K562 (cell line): ENCODE measurements around the gene CHERP. TPM values are rescaled to one million over a fixed set of nuclear protein-coding genes. Genes with fewer than 3 reads are reported as not detected.

Source experiments
- ATAC-seq: fragments of 200-7000 bp; cut with Tn5 transposase; 3 replicates; pipeline ENCODE4 v1.9.1; 2020; ENCODE audit warnings: moderate library complexity
- BruUV-seq: library from RNA; stranded (reverse); fragments of 400-500 nt; replicated peaks from 2 replicates; lab custom pipeline; 2021; lab: Mats Ljungman, UMichigan
- CTCF ChIA-PET: fragments of 300-600 bp; formaldehyde crosslinking; extraction: SDS; loops from one replicate; lab custom pipeline; 2021; ENCODE audit warnings: low intra/inter-chr PET ratio; lab: Yijun Ruan, JAX
- POLR2A ChIA-PET: fragments of 300-600, 350-650 bp; sonication (Branson Sonifier 250); formaldehyde crosslinking; extraction: SDS; loops from one replicate; lab custom pipeline; 2021; ENCODE audit warnings: antibody characterized with exemption, inconsistent platforms; lab: Yijun Ruan, JAX
- DNase-seq, 4 experiments: peaks; one replicate each; pipeline versions ENCODE4 v3.0.0 to v3.0.0-alpha.2; 2011 to 2018; ENCODE audit warnings: low spot score in 3 of 4, mixed read lengths in 3 of 4; ENCODE audit errors: extremely low read depth in 1 of 4
- FAIRE-seq: peaks from 2 replicates; lab custom pipeline; 2011; peaks lifted over from hg19 to GRCh38; lab: Jason Lieb, UNC
- H2AFZ ChIP-seq: 2 replicates; pipeline ENCODE4 v1.6.0; 2011; ENCODE audit warnings: low read depth, low read length, control low read depth, inconsistent platforms
- H3K27ac ChIP-seq: fragments of 200-600 bp; 3 replicates; pipeline ENCODE4 v1.8.0; 2011; ENCODE audit warnings: low read depth, mild to moderate bottlenecking, control low read depth, inconsistent platforms, low read length, moderate library complexity, mixed read lengths; ENCODE audit errors: extremely low read depth
- H3K27me3 ChIP-seq, 2 experiments: fragments of 300-600 bp in 1 of 2; 2 replicates in 1 of 2; 3 replicates in 1 of 2; pipeline versions ENCODE4 v1.6.0 to v1.8.0; 2011; ENCODE audit warnings: inconsistent platforms in 2 of 2, low read length in 2 of 2, mild to moderate bottlenecking in 1 of 2, mixed read lengths in 1 of 2, moderate library complexity in 1 of 2; ENCODE audit not compliant: control insufficient read depth in 2 of 2, insufficient read depth in 2 of 2
- H3K36me3 ChIP-seq: fragments of 300-600 bp; 3 replicates; pipeline ENCODE4 v1.8.0; 2011; ENCODE audit warnings: mild to moderate bottlenecking, low read length, inconsistent platforms; ENCODE audit not compliant: control insufficient read depth, insufficient read depth
- H3K4me1 ChIP-seq, 2 experiments: fragments of 200-600 bp in 1 of 2; replicated peaks in 1 of 2; 2 replicates in 1 of 2; 3 replicates in 1 of 2; pipeline versions ENCODE4 v1.5.1 to v1.8.0; 2011; ENCODE audit warnings: inconsistent platforms in 2 of 2, low read length in 2 of 2, mild to moderate bottlenecking in 1 of 2, mixed read lengths in 1 of 2, moderate library complexity in 1 of 2; ENCODE audit not compliant: control insufficient read depth in 2 of 2, insufficient read depth in 2 of 2
- H3K4me2 ChIP-seq: 2 replicates; pipeline ENCODE4 v1.6.1; 2011; ENCODE audit warnings: low read length, control low read depth, inconsistent platforms, mixed read lengths; ENCODE audit not compliant: insufficient read depth
- H3K4me3 ChIP-seq: fragments of 200-600 bp; sonication (generic), shearing (Covaris generic); 2 replicates; pipeline ENCODE4 v1.5.1; 2016; ENCODE audit warnings: control low read depth, inconsistent platforms
- H3K79me2 ChIP-seq: fragments of 200-600 bp; 3 replicates; pipeline ENCODE4 v1.8.0; 2011; ENCODE audit warnings: low read length, inconsistent platforms; ENCODE audit not compliant: control insufficient read depth, insufficient read depth
- H3K9ac ChIP-seq, 2 experiments: 2 replicates each; pipeline versions ENCODE4 v1.6.0 to v1.6.1; 2011; ENCODE audit warnings: low read depth in 2 of 2, low read length in 2 of 2, control low read depth in 1 of 2, inconsistent platforms in 1 of 2, mild to moderate bottlenecking in 1 of 2, mixed read lengths in 1 of 2; ENCODE audit not compliant: insufficient read depth in 1 of 2
- H3K9me1 ChIP-seq: one replicate; pipeline ENCODE4 v1.6.0; 2011; ENCODE audit warnings: inconsistent platforms, mild to moderate bottlenecking, low read length, moderate library complexity; ENCODE audit not compliant: control insufficient read depth, insufficient read depth
- H3K9me3 ChIP-seq: replicated peaks from 2 replicates; pipeline ENCODE4 v1.5.1; 2011; ENCODE audit warnings: low read depth, low read length, inconsistent platforms; ENCODE audit not compliant: control insufficient read depth, insufficient read depth
- H4K20me1 ChIP-seq: replicated peaks from 2 replicates; pipeline ENCODE4 v1.6.1; 2011; ENCODE audit warnings: low read length, inconsistent platforms, mixed read lengths; ENCODE audit not compliant: control insufficient read depth, insufficient read depth
- DPF2 ChIP-seq: fragments of 450-650 bp; IDR thresholded peaks from 2 replicates; pipeline ENCODE4 v1.6.1; 2016
- ESRRA ChIP-seq: fragments of 450-650 bp; IDR thresholded peaks from 2 replicates; pipeline ENCODE4 v1.6.1; 2014; ENCODE audit warnings: low read depth, mild to moderate bottlenecking, moderate library complexity, borderline replicate concordance
- GATA2 ChIP-seq: sonication (generic); formaldehyde crosslinking; IDR thresholded peaks from 2 replicates; pipeline ENCODE4 v1.4.0; 2020; ENCODE audit warnings: mild to moderate bottlenecking, missing genetic modification reagents
- HIVEP1 ChIP-seq: fragments of 250-450 bp; sonication (Bioruptor Pico); IDR thresholded peaks from 2 replicates; pipeline ENCODE4 v1.4.0; 2020; ENCODE audit warnings: mild to moderate bottlenecking
- MAFF ChIP-seq: IDR thresholded peaks from 2 replicates; pipeline ENCODE4 v1.6.1; 2012; ENCODE audit warnings: low read length, improper control_type of control experiment
- MEIS2 ChIP-seq: fragments of 450-650 bp; IDR thresholded peaks from 2 replicates; pipeline ENCODE4 v1.6.1; 2014; ENCODE audit warnings: mild to moderate bottlenecking; ENCODE audit not compliant: partially characterized antibody
- NR3C1 ChIP-seq: sonication (generic); formaldehyde crosslinking; IDR thresholded peaks from 2 replicates; pipeline ENCODE4 v1.8.1; 2022; ENCODE audit warnings: missing genetic modification reagents
- POLR2H ChIP-seq: IDR thresholded peaks from 2 replicates; pipeline ENCODE4 v1.6.1; 2016; ENCODE audit warnings: missing genetic modification characterization, low read depth, mild to moderate bottlenecking, control low read depth, missing compliant biosample characterization, moderate library complexity
- ZBTB7A ChIP-seq: IDR thresholded peaks from 2 replicates; pipeline ENCODE4 v1.6.1; 2011; ENCODE audit warnings: low read depth, mild to moderate bottlenecking, low read length, moderate library complexity, borderline replicate concordance; ENCODE audit not compliant: control insufficient read depth
- ZNF316 ChIP-seq: fragments of 450-650 bp; IDR thresholded peaks from 2 replicates; pipeline ENCODE4 v1.6.1; 2016
- ZNF408 ChIP-seq: fragments of 250-450 bp; sonication (Bioruptor Pico); IDR thresholded peaks from 2 replicates; pipeline ENCODE4 v1.4.0; 2020; ENCODE audit warnings: low read depth, mild to moderate bottlenecking, moderate library complexity
- ZNF695 ChIP-seq: fragments of 450-650 bp; formaldehyde crosslinking; IDR thresholded peaks from 2 replicates; pipeline ENCODE4 v1.4.0; 2020; ENCODE audit warnings: mild to moderate bottlenecking, moderate library complexity
- WGBS: fragments of 100-300 bp; shearing (Covaris generic); methylation state at CpG from one replicate; pipeline ENCODE4 v1.1.6; 2016; ENCODE audit warnings: low coverage, mixed read lengths; ENCODE audit not compliant: insufficient coverage; ENCODE audit errors: missing lambda C conversion rate; 5-methylcytosine and 5-hydroxymethylcytosine counted together
- in situ Hi-C: fragments of 300-500 bp; cut with MboI; formaldehyde crosslinking; loops from 4 replicates; pipeline ENCODE4 v1.15.0; 2018; ENCODE audit warnings: inconsistent platforms, mixed read lengths
- intact Hi-C: fragments of 100-400 bp; cut with micrococcal nuclease; formaldehyde crosslinking; loops from 2 replicates; pipeline ENCODE4 v1.14.2; 2022
- polyA plus RNA-seq, 8 experiments: library from polyadenylated mRNA; depleted of rRNA in 4 of 8; stranded (reverse) in 5 of 8; unstranded in 3 of 8; fragments of >200 nt; fragmentation: Nextera tagmentation in 2 of 8; fragmentation: Illumina TruSeq in 1 of 8; extraction: Ambion mirVana in 2 of 8; extraction: Trizol in 1 of 8; gene quantifications; 2 replicates each; pipeline versions ENCODE4 v1.2.1 to v1.2.3, GENCODE V29; 2011 to 2014; ENCODE audit warnings: inconsistent platforms in 1 of 8, missing spikeins in 1 of 8
- total RNA-seq, 7 experiments: library from RNA; depleted of rRNA in 6 of 7; stranded (reverse); fragments of >200 nt in 6 of 7; fragmentation: Illumina TruSeq in 2 of 7; extraction: Trizol in 2 of 7; gene quantifications; 2 replicates each; pipeline versions ENCODE4 v1.2.1 to v1.2.3, GENCODE V29; 2011 to 2021; ENCODE audit warnings: low replicate concordance in 1 of 7
- TF ChIP-seq, protein P1 (sequence below), 2 experiments: IDR thresholded peaks in 1 of 2; conservative IDR thresholded peaks in 1 of 2; 2 replicates each; pipeline ENCODE4 v1.6.1; 2016; ENCODE audit warnings: low read depth in 2 of 2, mild to moderate bottlenecking in 1 of 2, missing compliant biosample characterization in 1 of 2, missing genetic modification characterization in 1 of 2, moderate library complexity in 1 of 2
- TF ChIP-seq, protein P2 (sequence below), 2 experiments: fragments of 450-650 bp; conservative IDR thresholded peaks; 2 replicates each; pipeline ENCODE4 v1.6.1; 2017; ENCODE audit warnings: mild to moderate bottlenecking in 2 of 2, moderate library complexity in 2 of 2
- TF ChIP-seq, protein P3 (sequence below): sonication (generic); formaldehyde crosslinking; IDR thresholded peaks from 2 replicates; pipeline ENCODE4 v1.9.0; 2022; ENCODE audit warnings: mild to moderate bottlenecking, missing genetic modification reagents

CHERP gene
- total and polyA plus RNA-seq, 9 of the 15 experiments (the other 6 are each of a cell fraction or from before 2014, with no cell fraction given): 0.60 to 85.1 (median 7.8) TPM

DNA sequence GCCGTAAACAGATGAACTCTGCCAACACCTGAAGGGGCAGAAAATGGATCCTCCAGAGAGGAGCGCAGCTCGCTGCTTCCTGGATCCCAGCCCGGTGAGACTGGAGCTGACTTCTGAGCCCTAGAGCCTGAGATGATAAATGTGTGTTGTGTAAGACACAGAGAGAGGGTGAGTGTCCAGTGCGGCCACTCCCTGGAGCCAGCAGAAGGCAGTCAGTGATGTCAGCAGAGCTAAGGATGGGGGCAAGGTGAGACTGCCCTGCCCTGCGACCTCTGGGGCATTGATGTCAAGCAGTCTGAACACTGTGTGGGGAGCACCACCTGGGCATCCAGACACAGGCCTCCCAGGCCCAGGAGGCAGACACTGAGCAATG is 39.7 kb upstream of the CHERP start (continued):
- TF ChIP-seq ZNF695 (CRISPR knock-in tag): no peak
- TF ChIP-seq MEIS2: peak; percentile 54
- no peak for TF ChIP-seq HIVEP1 (CRISPR knock-in tag)
- no peak for TF ChIP-seq POLR2H (tag)
- TF ChIP-seq, protein P1, sequence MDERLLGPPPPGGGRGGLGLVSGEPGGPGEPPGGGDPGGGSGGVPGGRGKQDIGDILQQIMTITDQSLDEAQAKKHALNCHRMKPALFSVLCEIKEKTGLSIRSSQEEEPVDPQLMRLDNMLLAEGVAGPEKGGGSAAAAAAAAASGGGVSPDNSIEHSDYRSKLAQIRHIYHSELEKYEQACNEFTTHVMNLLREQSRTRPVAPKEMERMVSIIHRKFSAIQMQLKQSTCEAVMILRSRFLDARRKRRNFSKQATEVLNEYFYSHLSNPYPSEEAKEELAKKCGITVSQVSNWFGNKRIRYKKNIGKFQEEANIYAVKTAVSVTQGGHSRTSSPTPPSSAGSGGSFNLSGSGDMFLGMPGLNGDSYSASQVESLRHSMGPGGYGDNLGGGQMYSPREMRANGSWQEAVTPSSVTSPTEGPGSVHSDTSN (CRISPR knock-in tag; IDR thresholded peaks at IDR 0.05; ENCODE audit: low read depth): no peak
- TF ChIP-seq, protein P1 (tag; conservative IDR thresholded peaks at IDR 0.05; ENCODE audit: low read depth): peak; percentile 72

DNA sequence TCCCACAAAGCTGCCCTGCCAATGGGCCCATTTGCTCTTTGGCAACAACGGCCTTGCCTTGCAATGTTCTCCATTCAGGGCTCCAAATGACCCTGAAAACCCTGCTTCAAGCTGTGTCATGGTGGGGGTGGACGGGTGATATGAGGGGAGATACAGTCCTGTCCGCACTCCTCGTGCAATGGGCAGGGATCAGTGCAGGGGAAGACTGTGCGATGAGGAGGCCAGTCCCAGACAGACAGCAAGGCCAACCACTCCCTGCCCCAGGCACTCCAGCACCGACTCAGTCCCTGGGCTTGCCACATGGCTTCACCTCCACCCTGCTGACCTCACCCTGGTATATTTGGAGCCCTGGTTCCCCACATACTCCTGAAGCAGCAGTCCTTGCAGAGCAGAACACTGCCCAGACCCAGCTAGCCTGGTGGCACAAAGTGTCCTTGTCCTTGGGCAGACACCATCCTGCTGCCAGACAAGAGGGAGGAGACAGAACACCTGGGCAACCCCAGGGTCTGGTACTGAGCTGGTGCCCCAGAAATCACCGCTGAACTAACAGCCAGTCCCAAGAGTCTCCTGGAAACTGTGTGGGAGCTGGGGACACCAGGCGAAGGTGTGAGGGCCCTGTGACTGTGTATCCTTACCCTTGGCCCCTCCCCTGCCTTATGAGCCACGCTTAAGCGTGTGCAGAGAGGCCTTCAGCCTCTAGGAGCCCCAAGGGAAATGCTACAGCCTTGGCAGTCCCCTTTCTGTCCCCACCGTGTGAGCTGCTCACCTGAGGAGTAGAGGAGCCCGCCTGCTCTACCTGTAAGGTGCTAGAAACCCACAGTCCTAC is 39.1 kb upstream of the CHERP start:
- intact Hi-C loops (no loop called here), in situ Hi-C loops (no loop called here)
- 14% methylated on average over 12 of the region's 12 CpGs for WGBS
- peaks cover 9% of the 10 kb centered on the region; the same call in 1 of the 2 replicates for H4K20me1 ChIP-seq
- peaks cover 4% of the 10 kb centered on the region for H3K9me1 ChIP-seq
- H3K79me2 ChIP-seq: peaks cover 92% of the 10 kb centered on the region
- H3K36me3 ChIP-seq: peaks cover 58% of the 10 kb centered on the region; the same call in 2 of the 3 replicates
- H3K27me3 ChIP-seq: no peaks in the 10 kb centered on the region; a peak in 1 of 5 replicates
- no peak overlapping the region for H2AFZ ChIP-seq
- H3K4me3 ChIP-seq: no peak overlapping the region
- ChIA-PET CTCF (no interaction called here), POLR2A (interaction anchor here (1.1 to 2.2 kb wide), 5 partner anchors 8 to 34 kb away, joined by 3 to 11 read pairs (median 4); partner anchors contain the start of gene SLC35E1)
- ATAC-seq: peak; percentile 73
- peak in 2 of 4 experiments; percentile 71 to 75 for DNase-seq
- no TSS peak for BruUV-seq
- H3K4me1 ChIP-seq: peaks cover 48 to 61% of the 10 kb centered on the region in 2 experiments; a peak in 4 of 5 replicates
- FAIRE-seq: peak; percentile 86
- H3K9me3 ChIP-seq: no peaks in the 10 kb centered on the region
- H3K9ac ChIP-seq: peak overlapping the region; percentile 58 to 86
- H3K4me2 ChIP-seq: peak overlapping the region; percentile 64
- peak overlapping the region; percentile 71 for H3K27ac ChIP-seq
- peak; percentile 69; the same call in 1 of the 2 replicates for TF ChIP-seq MAFF
- TF ChIP-seq NR3C1 (CRISPR knock-in tag): no peak
- peak; percentile 42; the same call in 1 of the 2 replicates for TF ChIP-seq ESRRA
- peak; percentile 65; the same call in 1 of the 2 replicates for TF ChIP-seq GATA2 (CRISPR knock-in tag)
- TF ChIP-seq, protein P2, sequence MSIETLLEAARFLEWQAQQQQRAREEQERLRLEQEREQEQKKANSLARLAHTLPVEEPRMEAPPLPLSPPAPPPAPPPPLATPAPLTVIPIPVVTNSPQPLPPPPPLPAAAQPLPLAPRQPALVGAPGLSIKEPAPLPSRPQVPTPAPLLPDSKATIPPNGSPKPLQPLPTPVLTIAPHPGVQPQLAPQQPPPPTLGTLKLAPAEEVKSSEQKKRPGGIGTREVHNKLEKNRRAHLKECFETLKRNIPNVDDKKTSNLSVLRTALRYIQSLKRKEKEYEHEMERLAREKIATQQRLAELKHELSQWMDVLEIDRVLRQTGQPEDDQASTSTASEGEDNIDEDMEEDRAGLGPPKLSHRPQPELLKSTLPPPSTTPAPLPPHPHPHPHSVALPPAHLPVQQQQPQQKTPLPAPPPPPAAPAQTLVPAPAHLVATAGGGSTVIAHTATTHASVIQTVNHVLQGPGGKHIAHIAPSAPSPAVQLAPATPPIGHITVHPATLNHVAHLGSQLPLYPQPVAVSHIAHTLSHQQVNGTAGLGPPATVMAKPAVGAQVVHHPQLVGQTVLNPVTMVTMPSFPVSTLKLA (conservative IDR thresholded peaks at IDR 0.05): peak; percentile 46 to 71; a peak in 2 of 4 replicates
- TF ChIP-seq ZNF408 (CRISPR knock-in tag): no peak
- TF ChIP-seq, protein P3, sequence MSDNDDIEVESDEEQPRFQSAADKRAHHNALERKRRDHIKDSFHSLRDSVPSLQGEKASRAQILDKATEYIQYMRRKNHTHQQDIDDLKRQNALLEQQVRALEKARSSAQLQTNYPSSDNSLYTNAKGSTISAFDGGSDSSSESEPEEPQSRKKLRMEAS (CRISPR knock-in tag): peak; percentile 69
- 0 out of 2 replicates have a peak, but pooled peaks have one; percentile 11 for TF ChIP-seq ZBTB7A
- peak; percentile 77 for TF ChIP-seq DPF2
- TF ChIP-seq ZNF316: peak; percentile 70
